HG03520 (cell line): ENCODE data around the gene CSTF3.
"Not testable (repeated sequence)": the region's sequence is repeated elsewhere in the genome, so short reads cannot be mapped to it uniquely, and the experiment has no call there.

Experiments
- ATAC-seq: cut with Tn5 transposase; IDR thresholded peaks from one replicate; pipeline ENCODE4 v1.9.1; 2021; ENCODE audit warnings: mild to moderate bottlenecking, moderate library complexity; ENCODE audit not compliant: unreplicated experiment

CSTF3 gene

GRCh38 chr11:33161120-33162005 is at the start of gene CSTF3:
Gene CSTF3 (minus strand): TSS chr11:33161480. CDS start chr11:33161325, 155 bp downstream.
- peak; percentile 85 for ATAC-seq

GRCh38 chr11:33208150-33208549 is 46.9 kb upstream of the CSTF3 start:
- no peak for ATAC-seq

- no peak for ATAC-seq
These were observed 46.2 kb upstream of the CSTF3 start for GRCh38 chr11:33207408-33207985.

- ATAC-seq = no peak
These were observed 36.8 kb upstream of the CSTF3 start for GRCh38 chr11:33197915-33198727.

- no peak for ATAC-seq
These were observed 34.3 kb upstream of the CSTF3 start for GRCh38 chr11:33195462-33196173.

- no peak for ATAC-seq
These were observed 33.2 kb upstream of the CSTF3 start for GRCh38 chr11:33194455-33194854.

- ATAC-seq = no peak
These were observed 30.2 kb upstream of the CSTF3 start for GRCh38 chr11:33191467-33191866.

GRCh38 chr11:33187998-33188722 is 26.9 kb upstream of the CSTF3 start:
- ATAC-seq = no peak

GRCh38 chr11:33185756-33186155 is 24.5 kb upstream of the CSTF3 start:
- no peak for ATAC-seq

GRCh38 chr11:33182246-33182878 is 21.1 kb upstream of the CSTF3 start:
- ATAC-seq = no peak

GRCh38 chr11:33179348-33179803 is 18.1 kb upstream of the CSTF3 start:
- no peak for ATAC-seq

- ATAC-seq = no peak
These were observed 17.3 kb upstream of the CSTF3 start for GRCh38 chr11:33178443-33179180.

GRCh38 chr11:33177676-33178336 is 16.5 kb upstream of the CSTF3 start:
- no peak for ATAC-seq

GRCh38 chr11:33176760-33177159 is 15.5 kb upstream of the CSTF3 start:
- ATAC-seq = not testable (repeated sequence)

GRCh38 chr11:33172996-33173395 is 11.7 kb upstream of the CSTF3 start:
- no peak for ATAC-seq

GRCh38 chr11:33172345-33172744 is 11.1 kb upstream of the CSTF3 start:
- ATAC-seq = no peak

- ATAC-seq = no peak
These were observed 10.0 kb upstream of the CSTF3 start for GRCh38 chr11:33171251-33171650.

- no peak for ATAC-seq
These were observed 7.5 kb upstream of the CSTF3 start for GRCh38 chr11:33168709-33169200.
